SK-N-SH (cell line): ENCODE results near the gene ALDOA. TPM values are rescaled to one million over a fixed set of nuclear protein-coding genes. Genes with fewer than 3 reads are reported as not detected.

Source experiments
- CTCF ChIA-PET: fragments of 300-600, 350-600 bp; formaldehyde crosslinking; extraction: SDS; loops from one replicate; lab custom pipeline; 2021; lab: Yijun Ruan, JAX
- POLR2A ChIA-PET: fragments of 350-600 bp; sonication (Branson Sonifier 250); formaldehyde crosslinking; extraction: SDS; loops from one replicate; lab custom pipeline; 2020; ENCODE audit warnings: antibody characterized with exemption, inconsistent platforms; lab: Yijun Ruan, JAX
- DNase-seq: peaks from one replicate; pipeline ENCODE4 v3.0.0; 2012
- H2AFZ ChIP-seq: fragments of 200-600 bp; sonication (generic); 2 replicates; pipeline ENCODE4 v1.8.1; 2016; ENCODE audit warnings: antibody characterized with exemption, mild to moderate bottlenecking, low read depth
- H3F3A ChIP-seq: fragments of 200-600 bp; sonication (generic); replicated peaks from 2 replicates; pipeline ENCODE3; 2016; ENCODE audit warnings: antibody characterized with exemption, mild to moderate bottlenecking; ENCODE audit not compliant: insufficient read depth
- H3K27ac ChIP-seq, 2 experiments: fragments of 200-500 bp in 1 of 2; fragments of 200-600 bp in 1 of 2; sonication (Bioruptor generic) in 1 of 2; sonication (generic), shearing (Covaris generic) in 1 of 2; 2 replicates each; pipeline versions ENCODE4 v1.5.1 to v1.6.1; 2014 to 2016; ENCODE audit warnings: low read depth in 2 of 2, inconsistent platforms in 1 of 2, low read length in 1 of 2, mild to moderate bottlenecking in 1 of 2, mixed read lengths in 1 of 2
- H3K27me3 ChIP-seq: fragments of 200-600 bp; sonication (generic), shearing (Covaris generic); 2 replicates; pipeline ENCODE4 v1.6.1; 2016; ENCODE audit warnings: mixed run types; ENCODE audit not compliant: insufficient read depth
- H3K36me3 ChIP-seq, 2 experiments: fragments of 200-500 bp in 1 of 2; fragments of 200-600 bp in 1 of 2; sonication (Bioruptor generic) in 1 of 2; sonication (generic) in 1 of 2; replicated peaks in 1 of 2; 2 replicates each; pipeline versions ENCODE3 to v1.5.1; 2014 to 2016; ENCODE audit warnings: low read length in 1 of 2, mild to moderate bottlenecking in 1 of 2; ENCODE audit not compliant: insufficient read depth in 2 of 2, control insufficient read depth in 1 of 2
- H3K4me1 ChIP-seq, 2 experiments: fragments of 200-500 bp in 1 of 2; fragments of 200-600 bp in 1 of 2; sonication (Bioruptor generic) in 1 of 2; sonication (generic), shearing (Covaris generic) in 1 of 2; 2 replicates each; pipeline versions ENCODE4 v1.5.1 to v1.6.1; 2014 to 2016; ENCODE audit warnings: low read depth in 1 of 2, low read length in 1 of 2, mixed run types in 1 of 2; ENCODE audit not compliant: insufficient read depth in 2 of 2, control insufficient read depth in 1 of 2
- H3K4me2 ChIP-seq: fragments of 200-600 bp; sonication (generic), shearing (Covaris generic); 2 replicates; pipeline ENCODE4 v1.6.1; 2017; ENCODE audit warnings: mixed run types
- H3K4me3 ChIP-seq, 2 experiments: fragments of 200-500 bp in 1 of 2; fragments of 200-600 bp in 1 of 2; sonication (Bioruptor generic) in 1 of 2; sonication (generic), shearing (Covaris generic) in 1 of 2; 2 replicates each; pipeline versions ENCODE4 v1.5.1 to v1.8.1; 2014 to 2016; ENCODE audit warnings: low read depth in 2 of 2, inconsistent platforms in 1 of 2, low read length in 1 of 2, mild to moderate bottlenecking in 1 of 2, mixed read lengths in 1 of 2, moderate library complexity in 1 of 2
- H3K79me2 ChIP-seq: fragments of 200-600 bp; sonication (generic); 2 replicates; pipeline ENCODE4 v1.8.1; 2017; ENCODE audit warnings: mild to moderate bottlenecking; ENCODE audit not compliant: insufficient read depth
- H3K9ac ChIP-seq: fragments of 200-600 bp; sonication (generic); 2 replicates; pipeline ENCODE4 v1.6.1; 2017; ENCODE audit warnings: mixed run types
- H3K9me2 ChIP-seq: fragments of 200-600 bp; sonication (generic); 2 replicates; pipeline ENCODE4 v1.6.1; 2017; ENCODE audit warnings: mixed run types
- H3K9me3 ChIP-seq: fragments of 200-600 bp; sonication (generic); 2 replicates; pipeline ENCODE4 v1.6.1; 2017; ENCODE audit warnings: mixed run types, mild to moderate bottlenecking, moderate library complexity
- H4K20me1 ChIP-seq: fragments of 200-600 bp; sonication (generic); 2 replicates; pipeline ENCODE4 v1.6.1; 2017; ENCODE audit warnings: mild to moderate bottlenecking, mixed run types; ENCODE audit not compliant: insufficient read depth
- CTCF ChIP-seq: fragments of 200-600 bp; sonication (generic); IDR thresholded peaks from 2 replicates; pipeline ENCODE4 v1.6.1; 2017; ENCODE audit warnings: antibody characterized with exemption, mild to moderate bottlenecking, moderate library complexity
- ELF1 ChIP-seq: IDR thresholded peaks from 2 replicates; pipeline ENCODE4 v1.4.0; 2012
- EP300 ChIP-seq, 2 experiments: IDR thresholded peaks; 2 replicates each; pipeline versions ENCODE4 v1.4.0 to v1.6.1; 2012; ENCODE audit warnings: borderline replicate concordance in 1 of 2, low read depth in 1 of 2, low read length in 1 of 2
- GATA2 ChIP-seq: sonication (generic); formaldehyde crosslinking; IDR thresholded peaks from 2 replicates; pipeline ENCODE4 v1.5.0; 2020; ENCODE audit warnings: mild to moderate bottlenecking, missing genetic modification reagents
- IRF3 ChIP-seq: fragments of 150-350 bp; IDR thresholded peaks from 2 replicates; pipeline ENCODE4 v1.6.1; 2016; ENCODE audit warnings: mild to moderate bottlenecking, low read depth, low read length
- MAX ChIP-seq: IDR thresholded peaks from 2 replicates; pipeline ENCODE4 v1.4.0; 2012; ENCODE audit warnings: low read depth
- MEF2A ChIP-seq: IDR thresholded peaks from 2 replicates; pipeline ENCODE4 v1.4.0; 2012; ENCODE audit warnings: low read depth, borderline replicate concordance
- MXI1 ChIP-seq: IDR thresholded peaks from 2 replicates; pipeline ENCODE4 v1.6.1; 2012; ENCODE audit warnings: mild to moderate bottlenecking, low read depth, low read length, improper control_type of control experiment
- PBX3 ChIP-seq: IDR thresholded peaks from 2 replicates; pipeline ENCODE4; 2012
- POLR2AphosphoS5 ChIP-seq: IDR thresholded peaks from 2 replicates; pipeline ENCODE4 v1.6.1; 2012; ENCODE audit warnings: low read depth, low read length
- RCOR1 ChIP-seq: fragments of 150-350 bp; IDR thresholded peaks from 2 replicates; pipeline ENCODE4 v1.6.1; 2017; ENCODE audit warnings: antibody characterized with exemption, low read length
- RFX5 ChIP-seq: IDR thresholded peaks from 2 replicates; pipeline ENCODE4 v1.6.1; 2012; ENCODE audit warnings: mild to moderate bottlenecking, improper control_type of control experiment, low read length
- TAF1 ChIP-seq: IDR thresholded peaks from 2 replicates; pipeline ENCODE4 v1.6.1; 2012; ENCODE audit warnings: low read depth, mild to moderate bottlenecking, low read length, moderate library complexity, borderline replicate concordance
- TEAD4 ChIP-seq: IDR thresholded peaks from 2 replicates; pipeline ENCODE4 v1.4.0; 2012; ENCODE audit warnings: mild to moderate bottlenecking, borderline replicate concordance; ENCODE audit not compliant: insufficient read depth
- USF1 ChIP-seq: IDR thresholded peaks from 2 replicates; pipeline ENCODE4 v1.4.0; 2012; ENCODE audit warnings: low read depth, borderline replicate concordance
- YY1 ChIP-seq: IDR thresholded peaks from 2 replicates; pipeline ENCODE4 v1.4.0; 2012; ENCODE audit warnings: low read depth, mild to moderate bottlenecking
- WGBS: methylation state at CpG from one replicate; pipeline ENCODE4 v1.1.6; 2017; ENCODE audit warnings: low lambda C conversion rate; 5-methylcytosine and 5-hydroxymethylcytosine counted together
- polyA plus RNA-seq, 3 experiments: library from polyadenylated mRNA; depleted of rRNA; stranded (reverse); fragments of >200 nt; gene quantifications; 2 replicates each; pipeline ENCODE4 v1.2.3, GENCODE V29; 2012

The ALDOA gene
- polyA plus RNA-seq, 1 of the 3 experiments (the other 2 are of a cell fraction) = 641 TPM

- H4K20me1 ChIP-seq = peaks cover 12% of the 10 kb centered on the region
- peaks cover 28% of the 10 kb centered on the region for H3K79me2 ChIP-seq
- no peaks in the 10 kb centered on the region for H3K9me2 ChIP-seq
- no peak for TF ChIP-seq EP300 (IDR thresholded peaks at IDR 0.05; ENCODE audit: borderline replicate concordance in 1 of 2, low read depth in 1 of 2, low read length in 1 of 2)
- TF ChIP-seq PBX3 = no peak
- no peak for TF ChIP-seq GATA2 (CRISPR knock-in tag)
- TF ChIP-seq IRF3 = no peak
- no peak for TF ChIP-seq RCOR1
- TF ChIP-seq TEAD4 = no peak
- TF ChIP-seq ELF1 = no peak
- TF ChIP-seq MEF2A = no peak
- no peak for TF ChIP-seq CTCF
- TF ChIP-seq POLR2AphosphoS5 = no peak
- H3F3A ChIP-seq = peaks cover 28% of the 10 kb centered on the region
- H3K9ac ChIP-seq = no peak overlapping the region
- H3K36me3 ChIP-seq = peaks cover 28 to 42% of the 10 kb centered on the region in 2 experiments
- WGBS = 100% methylated on average over 2 of the region's 17 CpGs
- H3K27ac ChIP-seq = no peak overlapping the region; a peak in 1 of 4 replicates
- H2AFZ ChIP-seq = no peak overlapping the region
- H3K4me1 ChIP-seq = peaks cover 0 to 6% of the 10 kb centered on the region in 2 experiments; a peak in 1 of 4 replicates
- no peaks in the 10 kb centered on the region for H3K9me3 ChIP-seq
- ChIA-PET POLR2A (interaction anchor here (0.7 to 1.5 kb wide), 3 partner anchors 18 to 24 kb away, joined by 3 to 4 read pairs (median 3); partner anchors contain the start of gene ALDOA), CTCF (interaction anchor here (1.1 to 1.4 kb wide), 2 partner anchors 29 to 37 kb away, joined by 3 read pairs; partner anchors contain the start of gene GDPD3)
- H3K27me3 ChIP-seq = no peaks in the 10 kb centered on the region
- DNase-seq = no peak
- H3K4me3 ChIP-seq = no peak overlapping the region
- no peak overlapping the region for H3K4me2 ChIP-seq
These were observed 19.2 kb downstream of the ALDOA start for GRCh38 chr16:30084816-30085159.

GRCh38 chr16:30085247-30085646 lies 19.7 kb downstream of the ALDOA start:
- Histone ChIP-seq H3F3A (peaks cover 32% of the 10 kb centered on the region), H3K4me3 (no peak overlapping the region), H2AFZ (no peak overlapping the region), H3K27me3 (no peaks in the 10 kb centered on the region), H3K4me2 (no peak overlapping the region), H3K36me3 (peaks cover 24 to 41% of the 10 kb centered on the region in 2 experiments), H3K4me1 (peaks cover 4 to 6% of the 10 kb centered on the region in 2 experiments; a peak in 2 of 4 replicates), H3K9me2 (no peaks in the 10 kb centered on the region), H4K20me1 (peaks cover 12% of the 10 kb centered on the region), H3K9ac (no peak overlapping the region), H3K27ac (no peak overlapping the region; a peak in 1 of 4 replicates), H3K9me3 (no peaks in the 10 kb centered on the region), H3K79me2 (peaks cover 24% of the 10 kb centered on the region; the same call in 1 of the 2 replicates)
- ChIA-PET POLR2A (interaction anchor here (0.7 to 1.5 kb wide), 3 partner anchors 19 to 24 kb away, joined by 3 to 4 read pairs (median 3); partner anchors contain the start of gene ALDOA), CTCF (interaction anchor here (1.4 kb wide), 1 partner anchor 28 kb away, joined by 3 read pairs; the partner anchor contains the start of gene GDPD3)
- 76% methylated on average over 3 of the region's 3 CpGs for WGBS
- DNase-seq = peak; percentile 70
- no peak for TF ChIP-seq RFX5
- no peak for TF ChIP-seq POLR2AphosphoS5
- no peak for TF ChIP-seq IRF3
- TF ChIP-seq YY1 = no peak
- no peak for TF ChIP-seq MXI1
- TF ChIP-seq TEAD4 = no peak
- TF ChIP-seq USF1 = no peak
- no peak for TF ChIP-seq TAF1
- TF ChIP-seq MAX = no peak
